NCI-H524 treated with DMSO at 0.1 percent for 48 hours (cell line): ENCODE results near the gene PTPRU.
A peak's percentile ranks its signal among the peaks of the same experiment; 100 is the strongest.

Source experiments
- DNase-seq: peaks from one replicate; lab custom pipeline; 2025; lab: John Stamatoyannopoulos, UW

The PTPRU gene

GRCh38 chr1:29245876-29246275 is 9.6 kb downstream of the PTPRU start:
- no peak for DNase-seq

DNA sequence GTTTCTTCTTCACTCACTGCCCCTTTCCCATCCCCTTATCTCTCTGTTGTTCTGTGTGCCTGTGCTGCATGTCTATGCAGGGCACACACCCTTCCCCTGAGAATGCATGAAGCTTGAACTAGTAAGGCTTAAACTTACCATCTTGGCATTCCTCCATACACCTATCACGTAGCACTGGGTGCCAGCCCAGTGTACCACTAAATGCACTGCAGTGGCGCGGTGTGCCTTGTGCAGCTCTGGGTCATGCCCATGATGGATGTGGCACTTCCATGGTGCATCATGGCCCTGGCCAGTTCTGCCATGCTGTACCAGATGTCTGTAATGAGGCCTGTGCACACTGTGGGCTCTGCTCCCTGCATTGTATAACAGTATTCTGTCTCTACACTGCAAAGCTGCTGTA is 10.7 kb downstream of the PTPRU start:
- DNase-seq = no peak

DNA sequence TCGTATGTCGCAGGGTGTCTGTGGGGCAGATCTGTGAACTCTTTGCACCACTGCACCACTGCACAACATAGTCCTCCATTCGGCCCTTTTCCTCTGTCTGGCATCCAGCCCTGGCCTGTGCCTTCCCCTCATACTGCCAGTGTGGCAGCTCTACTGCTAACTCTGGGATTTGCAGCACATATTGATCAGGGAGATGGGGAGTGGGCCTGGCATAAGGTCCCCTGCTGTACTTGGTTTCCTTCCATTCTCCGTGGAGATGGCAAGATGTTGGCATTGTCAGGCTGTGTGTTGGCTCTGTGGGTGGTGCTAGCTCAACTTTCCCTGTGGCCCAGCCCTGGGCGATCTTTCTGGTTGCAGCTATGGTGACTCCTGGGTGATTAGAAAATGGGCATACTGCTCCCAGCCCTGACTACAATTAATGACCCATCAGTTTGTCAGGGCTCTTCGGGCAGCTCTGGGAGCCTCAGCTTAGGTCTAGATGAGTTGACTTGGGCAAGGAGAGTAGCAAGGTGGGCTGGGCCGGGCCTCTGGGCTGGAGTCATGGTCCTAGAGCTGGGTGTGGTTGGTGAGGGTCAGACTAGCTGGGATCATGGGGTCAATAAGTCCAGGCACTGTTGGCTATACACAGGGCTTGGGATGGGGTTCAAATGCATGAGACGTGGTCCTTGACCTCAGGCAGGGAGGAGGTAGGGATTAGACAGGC is 11.4 kb downstream of the PTPRU start:
- no peak for DNase-seq

- no peak for DNase-seq
Observed at GRCh38 chr1:29248409-29248808, 12.1 kb downstream of the PTPRU start.

DNA sequence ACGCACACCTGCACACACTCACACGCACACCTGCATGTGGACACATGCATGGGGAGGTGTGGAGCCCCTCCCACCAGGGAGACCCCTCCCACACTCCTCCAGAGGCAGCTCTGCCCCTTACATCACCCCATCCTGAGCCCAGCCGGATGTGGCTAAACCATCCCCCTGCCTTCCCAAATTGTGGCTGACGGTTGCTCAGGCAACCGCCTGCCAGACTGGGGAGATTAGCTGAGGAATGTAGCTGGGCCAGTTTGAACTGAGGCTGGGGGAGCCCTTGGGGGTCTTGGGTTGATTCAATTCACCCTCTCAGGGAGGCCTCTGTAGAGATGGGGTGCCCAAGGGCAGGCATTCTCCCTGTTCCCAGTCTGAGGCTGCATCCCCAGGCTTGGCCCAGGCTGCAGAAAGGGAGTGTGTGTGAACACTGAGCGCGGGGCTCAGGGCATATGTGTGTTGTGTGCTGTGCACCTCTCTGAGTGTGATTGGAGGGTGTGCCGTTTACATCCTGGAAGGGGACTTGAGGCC is 12.9 kb downstream of the PTPRU start:
- DNase-seq = no peak

DNA sequence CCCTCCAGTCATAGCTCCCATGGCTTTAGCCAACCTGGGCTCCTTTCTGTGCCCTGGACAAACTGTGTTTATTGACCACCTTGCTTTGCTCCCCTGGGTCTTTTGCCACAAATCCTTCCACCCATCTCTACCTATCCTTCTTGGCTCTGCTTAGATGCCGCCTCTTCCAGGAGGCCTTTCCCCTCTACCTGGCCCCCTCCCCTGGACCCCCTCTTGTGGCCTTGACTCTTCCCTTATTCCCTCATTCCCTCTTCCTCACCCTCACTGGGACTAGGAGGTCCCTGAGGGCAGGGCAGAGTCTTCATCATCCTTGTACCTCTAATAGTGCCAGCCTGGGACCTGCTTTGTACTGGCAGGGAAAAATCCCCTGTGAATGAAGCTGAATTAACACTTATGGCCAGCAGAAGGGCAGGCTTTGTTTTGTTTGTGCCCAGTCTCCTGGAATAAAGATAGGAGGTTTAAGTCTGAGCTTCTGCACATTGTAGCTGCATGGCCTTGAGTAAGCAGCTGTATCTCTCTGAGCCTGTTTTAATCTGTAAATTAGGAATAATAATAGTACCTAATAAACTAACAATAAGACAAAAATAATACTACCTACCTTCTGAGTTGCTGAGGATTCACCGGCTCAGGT is 13.7 kb downstream of the PTPRU start:
- DNase-seq = no peak

DNA sequence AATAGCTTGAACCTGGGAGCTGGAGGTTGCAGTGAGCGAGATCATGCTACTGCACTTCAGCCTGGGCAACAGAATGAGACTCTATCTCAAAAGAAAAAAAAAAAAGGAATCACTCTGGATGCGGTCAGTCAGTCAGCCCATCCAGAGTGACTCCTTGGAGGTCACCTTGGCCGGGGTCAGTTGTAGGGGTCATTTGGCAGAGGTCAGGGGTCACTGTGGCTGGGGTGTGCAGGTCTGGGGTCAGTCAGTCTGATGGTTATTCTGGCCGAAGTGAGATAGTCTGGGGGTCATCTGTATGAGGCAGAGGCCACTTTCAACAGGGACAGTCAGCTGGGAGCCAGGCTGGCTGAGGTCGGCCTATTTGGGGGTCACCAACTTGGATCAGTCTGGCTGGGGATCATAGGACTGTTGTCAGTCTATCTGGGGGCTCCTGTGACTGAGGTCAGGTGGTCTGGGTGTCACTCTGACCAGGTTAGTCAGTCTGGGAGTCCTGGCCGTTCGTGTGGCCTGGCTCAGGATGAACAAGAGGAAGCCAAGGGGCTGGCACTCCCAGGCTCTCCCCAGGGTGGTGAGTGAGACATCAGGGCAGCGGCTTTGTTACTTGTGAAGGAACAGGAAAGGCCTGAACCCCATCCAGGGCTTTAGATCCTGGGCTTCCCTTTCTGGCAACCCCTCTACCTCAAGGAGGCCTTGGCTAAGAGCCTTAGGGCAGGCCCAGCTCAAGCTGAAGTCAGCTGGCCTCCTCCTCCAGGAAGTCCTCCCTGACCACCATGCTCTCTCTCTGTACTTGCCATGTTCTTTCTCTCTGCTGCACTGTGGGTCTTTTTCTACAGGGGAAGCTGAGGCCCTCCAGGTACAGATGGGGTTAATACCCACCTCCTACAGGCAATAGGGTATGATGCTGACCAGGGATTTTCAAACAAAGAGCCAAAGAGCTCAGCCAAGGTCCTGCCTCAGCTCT is 15.1 kb downstream of the PTPRU start:
- no peak for DNase-seq

- no peak for DNase-seq
Observed at GRCh38 chr1:29253180-29253579, 16.9 kb downstream of the PTPRU start.

- no peak for DNase-seq
Observed at GRCh38 chr1:29254346-29254745, 18.0 kb downstream of the PTPRU start.

DNA sequence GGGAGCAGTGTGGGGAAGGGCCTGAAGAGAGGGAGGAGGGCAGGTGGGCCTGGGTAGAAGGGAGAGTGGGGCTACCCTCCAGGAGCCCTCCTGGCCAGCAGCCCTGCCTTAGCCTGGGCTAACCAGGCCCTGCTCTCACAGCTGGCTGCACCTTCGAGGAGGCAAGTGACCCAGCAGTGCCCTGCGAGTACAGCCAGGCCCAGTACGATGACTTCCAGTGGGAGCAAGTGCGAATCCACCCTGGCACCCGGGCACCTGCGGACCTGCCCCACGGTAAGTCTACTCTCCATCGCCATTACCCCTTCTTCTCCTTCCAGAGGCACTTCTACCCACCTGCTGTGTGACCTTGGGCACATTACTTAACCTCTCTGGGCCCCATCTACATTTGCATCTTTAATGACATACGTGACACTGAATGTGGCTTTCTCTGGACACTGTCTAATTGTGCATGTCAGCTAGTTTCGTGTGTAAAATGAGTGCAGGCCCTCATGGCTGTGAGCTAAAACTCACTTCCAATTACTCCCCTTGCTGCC is 18.9 kb downstream of the PTPRU start:
- no peak for DNase-seq

- peak; percentile 55 for DNase-seq
Observed at GRCh38 chr1:29256394-29256793, 20.1 kb downstream of the PTPRU start.

- peak; percentile 51 for DNase-seq
Observed at GRCh38 chr1:29256979-29257804, 20.9 kb downstream of the PTPRU start.

GRCh38 chr1:29258189-29258975 is 22.1 kb downstream of the PTPRU start:
- no peak for DNase-seq

DNA sequence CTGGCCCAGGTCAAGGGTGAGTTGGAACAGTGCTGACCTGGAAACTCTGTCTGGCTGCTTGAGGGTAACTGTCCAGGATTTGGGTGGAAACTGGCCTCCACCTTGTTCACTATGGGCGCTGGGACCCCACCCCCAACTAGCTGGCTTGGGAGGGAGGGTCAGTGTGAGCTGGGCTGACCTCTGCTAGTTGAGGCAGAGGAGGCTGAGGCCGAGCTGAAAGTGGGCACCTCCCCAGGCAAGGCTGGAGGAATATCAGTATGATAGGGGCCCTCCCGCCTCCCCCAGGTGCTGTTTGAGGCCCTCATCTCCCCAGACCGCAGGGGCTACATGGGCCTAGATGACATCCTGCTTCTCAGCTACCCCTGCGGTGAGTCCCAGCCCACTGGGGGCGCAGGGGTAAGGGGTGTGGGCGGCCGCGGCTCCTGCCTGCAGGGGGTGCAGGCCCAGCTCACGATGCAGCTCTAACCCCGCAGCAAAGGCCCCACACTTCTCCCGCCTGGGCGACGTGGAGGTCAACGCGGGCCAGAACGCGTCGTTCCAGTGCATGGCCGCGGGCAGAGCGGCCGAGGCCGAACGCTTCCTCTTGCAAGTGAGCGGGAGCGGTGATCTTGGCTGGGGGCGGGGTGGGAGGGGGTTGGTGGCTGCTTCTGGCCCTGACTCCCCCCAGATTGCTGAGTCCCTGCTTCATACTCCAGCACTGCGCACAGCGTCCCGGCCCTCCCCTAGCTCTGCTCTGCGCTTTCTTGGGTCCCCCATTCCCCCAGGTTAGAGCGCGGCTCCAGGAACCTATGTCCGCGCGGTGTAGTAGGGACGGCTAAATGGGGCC is 22.9 kb downstream of the PTPRU start:
- DNase-seq = no peak

DNA sequence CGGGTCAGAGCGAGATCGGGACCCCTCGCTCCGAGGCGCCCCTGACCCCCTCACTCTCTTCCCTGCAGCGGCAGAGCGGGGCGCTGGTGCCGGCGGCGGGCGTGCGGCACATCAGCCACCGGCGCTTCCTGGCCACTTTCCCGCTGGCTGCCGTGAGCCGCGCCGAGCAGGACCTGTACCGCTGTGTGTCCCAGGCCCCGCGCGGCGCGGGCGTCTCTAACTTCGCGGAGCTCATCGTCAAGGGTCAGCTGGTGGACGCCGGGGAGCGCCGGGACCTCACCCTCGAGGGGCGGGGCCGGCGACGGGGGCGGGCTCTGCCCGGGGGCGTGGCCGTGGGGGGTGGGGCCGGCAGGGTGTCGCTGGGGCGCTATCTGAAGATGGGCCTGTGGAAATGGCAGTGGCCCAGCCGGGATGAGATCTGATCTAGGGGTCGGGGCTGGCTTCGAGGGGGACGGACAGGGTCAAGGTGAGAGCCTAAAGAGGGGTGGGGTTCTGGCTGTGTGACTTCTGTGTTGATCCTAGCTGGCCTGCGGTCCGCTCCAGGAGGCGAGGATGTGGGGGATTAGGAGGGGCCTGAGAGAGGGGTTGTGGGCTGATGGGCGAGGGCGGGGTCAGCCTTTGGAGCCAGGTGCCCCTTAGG is 23.6 kb downstream of the PTPRU start:
- DNase-seq = no peak

DNA sequence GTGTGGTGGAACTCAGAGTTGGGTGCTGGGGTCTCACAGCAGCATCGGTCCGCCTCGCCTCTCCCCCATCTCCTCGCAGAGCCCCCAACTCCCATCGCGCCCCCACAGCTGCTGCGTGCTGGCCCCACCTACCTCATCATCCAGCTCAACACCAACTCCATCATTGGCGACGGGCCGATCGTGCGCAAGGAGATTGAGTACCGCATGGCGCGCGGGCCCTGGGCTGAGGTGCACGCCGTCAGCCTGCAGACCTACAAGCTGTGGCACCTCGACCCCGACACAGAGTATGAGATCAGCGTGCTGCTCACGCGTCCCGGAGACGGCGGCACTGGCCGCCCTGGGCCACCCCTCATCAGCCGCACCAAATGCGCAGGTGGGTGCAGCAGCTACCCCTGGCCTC is 24.2 kb downstream of the PTPRU start:
- no peak for DNase-seq

DNA sequence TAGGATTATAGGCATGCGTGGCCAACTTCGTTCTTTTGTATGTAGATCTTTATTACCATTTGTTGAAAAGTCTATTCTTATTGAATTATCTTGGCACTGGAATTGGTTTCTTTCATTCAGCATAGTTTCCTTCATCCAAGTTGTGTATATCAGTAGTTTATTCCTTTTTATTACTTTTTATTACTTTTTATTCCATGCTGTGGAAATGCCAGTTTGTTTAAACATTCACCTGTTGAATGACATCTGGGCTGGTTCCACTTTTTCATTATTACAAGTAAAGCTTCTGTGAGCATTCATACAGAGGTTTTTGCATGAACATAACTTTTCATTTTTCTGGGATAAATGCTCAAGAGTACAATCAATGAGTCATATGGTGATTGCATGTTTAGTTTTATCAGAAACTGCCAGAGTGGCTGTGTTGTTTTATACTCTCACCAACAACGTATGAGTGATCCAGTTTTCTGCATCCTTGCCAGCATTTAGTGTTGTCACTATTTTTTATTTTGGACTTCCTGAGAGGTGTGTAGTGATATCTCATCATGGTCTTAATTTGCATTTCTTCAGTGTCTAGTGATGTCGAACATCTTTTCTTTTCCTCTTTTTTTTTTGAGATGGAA is 28.6 kb downstream of the PTPRU start:
- DNase-seq = no peak

- no peak for DNase-seq
Observed at GRCh38 chr1:29266912-29267311, 30.6 kb downstream of the PTPRU start.
